Measurements from ENCODE around the gene ATF7IP2.
"Not testable (repeated sequence)": the region's sequence is repeated elsewhere in the genome, so short reads cannot be mapped to it uniquely, and the experiment has no call there.

Gene ATF7IP2

GRCh38 chr16:10383626-10384025, 2.2 kb upstream of the ATF7IP2 start:
- DNase-seq: no peak

GRCh38 chr16:10386517-10387100, 748 bp downstream of the ATF7IP2 start:
- no peak for DNase-seq

GRCh38 chr16:10387188-10387617, 1.3 kb downstream of the ATF7IP2 start:
- no peak for DNase-seq

GRCh38 chr16:10388988-10389387, 3.1 kb downstream of the ATF7IP2 start:
- DNase-seq: no peak

GRCh38 chr16:10390330-10390729, 4.5 kb downstream of the ATF7IP2 start:
- DNase-seq: no peak

DNA sequence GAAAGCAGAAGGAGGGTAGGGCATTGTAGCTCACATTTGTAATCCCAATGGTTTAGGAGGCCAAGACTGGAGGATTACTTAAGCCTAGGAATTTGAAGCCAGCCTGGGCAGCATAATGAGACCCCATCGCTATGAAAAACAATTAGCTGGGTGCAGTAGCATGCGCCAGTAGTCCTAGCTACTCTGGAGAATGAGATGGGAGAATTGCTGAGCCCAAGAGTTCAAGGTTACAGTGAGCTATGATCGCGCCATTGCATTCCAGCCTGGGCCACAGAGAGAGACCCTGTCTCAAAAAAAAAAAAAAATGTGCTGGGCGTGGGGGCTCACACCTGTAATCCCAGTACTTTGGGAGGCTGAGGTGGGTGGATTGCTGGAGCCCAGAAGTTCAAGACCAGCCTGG, 5.0 kb downstream of the ATF7IP2 start:
- DNase-seq: no peak

DNA sequence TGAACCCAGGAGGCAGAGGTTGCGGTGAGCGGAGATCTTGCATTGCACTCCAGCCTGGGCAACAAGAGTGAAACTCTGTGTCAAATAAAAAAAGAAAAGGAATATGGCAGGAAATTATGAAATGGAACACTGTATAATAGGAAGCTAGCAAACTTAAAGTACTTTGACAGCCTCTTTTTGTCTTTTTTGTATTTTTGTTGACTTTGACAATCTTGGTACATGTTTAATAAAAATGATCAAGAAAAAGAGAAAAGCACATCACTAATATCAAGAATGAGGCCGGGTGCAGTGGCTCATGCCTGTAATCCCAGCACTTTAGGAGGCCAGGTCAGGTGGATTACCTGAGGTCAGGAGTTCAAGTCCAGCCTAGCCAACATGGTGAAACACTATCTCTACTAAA, 5.5 kb downstream of the ATF7IP2 start:
- DNase-seq: no peak

- DNase-seq: no peak
These were observed 17.1 kb downstream of the ATF7IP2 start for GRCh38 chr16:10402975-10403374.

- no peak for DNase-seq
These were observed 19.6 kb downstream of the ATF7IP2 start for GRCh38 chr16:10405386-10405939.

GRCh38 chr16:10408824-10409381, 23.0 kb downstream of the ATF7IP2 start:
- no peak for DNase-seq

DNA sequence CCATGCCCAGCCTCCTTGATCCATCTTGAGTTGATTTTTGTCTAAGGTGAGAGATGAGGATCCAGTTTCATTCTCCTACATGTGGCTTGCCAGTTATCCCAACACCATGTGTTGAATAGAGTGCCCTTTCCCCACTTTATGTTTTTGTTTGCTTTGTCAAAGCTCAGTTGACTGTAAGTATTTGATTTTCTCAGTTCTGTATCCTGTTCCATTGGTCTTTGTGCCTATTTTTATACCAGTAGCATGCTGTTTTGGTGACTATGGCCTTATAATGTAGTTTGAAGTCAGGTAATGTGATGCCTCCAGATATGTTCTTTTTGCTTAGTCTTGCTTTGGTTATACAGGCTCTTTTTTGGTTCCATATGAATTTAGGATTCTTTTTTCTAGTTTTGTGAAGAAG, 23.9 kb downstream of the ATF7IP2 start:
- not testable (repeated sequence) for DNase-seq

- DNase-seq: no peak
These were observed 24.6 kb downstream of the ATF7IP2 start for GRCh38 chr16:10410469-10410868.

DNA sequence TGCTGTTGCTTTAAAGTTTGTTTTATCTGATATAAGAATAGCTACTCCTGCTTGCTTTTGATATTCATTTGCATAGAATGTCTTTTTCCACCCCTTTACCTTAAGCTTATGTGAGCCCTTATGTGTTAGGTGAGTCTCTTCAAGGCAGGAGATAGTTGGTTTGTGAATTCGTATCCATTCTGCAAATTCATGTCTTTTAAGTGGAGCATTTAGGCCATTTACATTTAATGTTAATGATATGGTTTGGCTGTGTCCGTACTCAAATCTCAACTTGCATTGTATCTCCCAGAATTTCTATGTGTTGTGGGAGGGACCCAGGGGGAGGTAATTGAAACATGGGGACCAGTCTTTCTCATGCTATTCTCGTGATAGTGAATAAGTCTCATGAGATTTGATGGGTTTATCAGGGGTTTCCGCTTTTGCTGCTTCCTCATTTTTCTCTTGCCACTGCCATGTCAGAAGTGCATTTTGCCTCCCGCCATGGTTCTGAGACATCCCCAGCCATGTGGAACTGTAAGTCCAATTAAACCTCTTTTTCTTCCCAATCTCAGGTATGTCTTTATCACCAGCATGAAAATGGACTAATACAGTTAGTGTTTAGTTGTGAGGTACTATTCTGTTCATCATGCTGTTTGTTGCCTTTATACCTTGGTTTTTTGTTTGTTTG, 27.2 kb downstream of the ATF7IP2 start:
- no peak for DNase-seq

GRCh38 chr16:10418204-10418603, 32.3 kb downstream of the ATF7IP2 start:
- DNase-seq: not testable (repeated sequence)

DNA sequence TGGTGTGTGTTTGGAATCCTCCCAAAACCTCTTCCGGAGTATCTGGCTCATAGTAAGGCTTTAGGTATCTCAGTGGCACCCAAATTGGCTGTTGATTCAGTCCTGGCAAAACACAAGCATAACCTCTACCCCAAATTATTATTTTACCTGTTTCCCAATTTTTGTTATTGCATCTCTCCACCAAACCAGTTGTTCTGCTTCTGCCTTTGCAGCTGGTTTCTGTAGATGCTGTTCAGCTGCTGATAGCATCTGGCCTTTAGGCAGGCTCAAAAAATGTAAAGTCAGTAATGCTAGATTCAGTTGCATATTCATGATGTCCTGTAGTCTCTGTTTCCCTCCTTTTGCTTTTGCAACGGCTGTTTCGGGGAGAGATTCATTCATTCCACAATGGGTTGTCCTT, 33.8 kb downstream of the ATF7IP2 start:
- DNase-seq: no peak

GRCh38 chr16:10421596-10421995, 35.7 kb downstream of the ATF7IP2 start:
- no peak for DNase-seq

DNA sequence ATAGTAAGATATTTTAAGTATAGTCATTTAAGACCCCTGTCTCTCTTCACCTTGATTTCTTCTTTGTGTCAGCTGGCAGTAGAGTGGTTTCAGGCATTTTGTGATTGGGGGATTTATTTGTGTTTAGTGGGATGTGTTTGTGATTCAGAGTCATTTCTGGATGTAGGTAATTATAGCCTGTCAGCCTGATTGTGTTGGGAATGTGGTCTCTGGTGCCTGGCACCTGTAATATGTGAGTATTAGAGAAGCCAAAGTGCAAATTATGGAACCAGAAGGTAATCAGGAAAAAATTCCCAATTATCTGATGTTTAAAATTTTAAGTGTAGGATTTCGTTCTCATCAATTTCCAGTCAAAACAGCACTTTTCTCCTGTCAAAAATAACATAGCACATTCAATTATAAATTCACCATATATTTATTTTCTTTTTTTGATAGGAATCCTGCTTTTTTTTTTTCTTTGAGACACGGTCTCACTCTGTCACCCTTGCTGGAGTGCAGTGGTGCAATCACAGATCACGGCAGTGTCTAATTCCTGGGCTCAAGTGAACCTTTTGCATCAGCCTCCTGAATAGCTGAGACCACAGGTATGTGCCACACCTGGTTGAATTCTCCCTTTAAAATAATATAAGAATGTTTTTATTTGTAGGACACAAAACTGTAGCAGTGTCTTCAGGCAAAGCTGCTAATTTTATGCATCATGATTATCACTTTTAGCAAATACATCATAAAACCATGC, 42.7 kb downstream of the ATF7IP2 start:
- DNase-seq: no peak

GRCh38 chr16:10429299-10429969, 43.6 kb downstream of the ATF7IP2 start:
- not testable (repeated sequence) for DNase-seq

DNA sequence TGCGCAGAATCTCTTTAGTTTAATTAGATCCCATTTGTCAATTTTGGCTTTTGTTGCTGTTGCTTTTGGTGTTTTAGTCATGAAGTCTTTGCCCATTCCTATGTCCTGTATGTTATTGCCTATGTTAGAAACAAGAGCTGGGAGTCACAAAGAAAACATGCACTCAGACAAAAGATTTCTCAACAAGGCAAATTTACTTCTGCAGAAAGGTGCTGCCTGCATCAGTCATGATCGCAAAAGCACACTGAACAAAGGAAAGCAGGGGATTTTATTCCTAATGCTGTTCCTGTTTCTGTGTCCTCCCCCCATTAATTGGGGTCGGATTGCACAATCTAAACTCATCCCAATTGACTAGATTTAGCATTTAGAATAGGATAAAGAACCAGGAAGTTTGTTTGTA, 55.9 kb downstream of the ATF7IP2 start:
- no peak for DNase-seq

GRCh38 chr16:10447289-10447688, 61.4 kb downstream of the ATF7IP2 start:
- no peak for DNase-seq

- not testable (repeated sequence) for DNase-seq
These were observed 66.6 kb downstream of the ATF7IP2 start for GRCh38 chr16:10452208-10453158.

DNA sequence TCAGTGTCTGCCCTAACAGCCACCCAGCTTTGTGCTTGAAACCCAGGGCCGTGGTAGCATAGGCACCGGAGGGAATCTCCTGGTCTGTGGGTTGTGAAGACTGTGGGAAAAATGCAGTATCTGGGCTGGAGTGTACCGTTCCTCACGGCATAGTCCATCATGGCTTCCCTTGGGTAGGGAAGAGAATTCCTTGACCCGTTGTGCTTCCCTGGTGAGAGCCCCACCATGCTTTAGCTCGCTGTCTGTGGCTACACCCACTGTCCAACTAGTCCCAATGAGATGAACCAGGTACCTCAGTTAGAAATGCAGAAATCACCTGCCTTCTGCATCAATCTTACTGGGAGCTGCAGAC, 67.3 kb downstream of the ATF7IP2 start:
- no peak for DNase-seq
